ENCODE measurements around the gene CNRIP1.
"Not testable (repeated sequence)": the region's sequence is repeated elsewhere in the genome, so short reads cannot be mapped to it uniquely, and the experiment has no call there.

Gene CNRIP1

DNA sequence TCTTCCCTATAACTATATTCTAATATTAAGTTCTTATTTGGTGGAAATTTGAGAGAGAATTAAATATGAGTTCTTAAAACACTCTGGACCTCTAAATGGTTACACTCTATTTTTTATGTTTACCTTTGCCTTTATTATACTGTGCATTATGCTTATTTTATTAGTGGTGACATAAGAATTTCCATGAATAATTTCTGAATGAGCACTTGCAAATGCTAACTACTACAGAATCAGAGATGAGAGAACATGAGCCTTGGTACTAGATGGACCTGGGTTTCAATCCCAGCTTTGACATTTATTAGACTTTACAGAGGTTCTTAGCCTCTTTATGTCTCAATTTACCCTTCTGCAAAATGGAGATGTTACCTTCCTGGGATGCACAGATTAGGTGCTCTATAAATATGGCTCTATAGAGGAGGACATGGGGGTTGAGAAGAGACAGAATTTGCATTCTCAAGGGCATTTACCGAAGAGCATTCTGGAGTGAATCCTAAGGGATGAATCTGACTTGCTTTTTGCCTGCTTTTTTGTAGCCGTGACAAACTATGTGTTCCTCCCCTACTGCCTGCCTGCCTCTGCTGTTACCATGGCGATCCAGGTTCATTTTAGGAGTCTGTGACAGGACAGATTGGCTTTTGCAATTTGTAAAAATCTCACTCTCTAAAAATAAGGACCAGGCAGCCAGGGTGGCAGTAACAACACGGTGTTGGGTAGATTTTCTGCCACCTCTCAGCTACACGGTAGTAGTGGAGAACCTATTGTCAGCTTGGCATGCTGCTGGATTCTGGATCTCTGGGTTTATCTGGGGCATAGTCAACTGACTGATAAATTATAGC, 20.7 kb upstream of the CNRIP1 start:
- DNase-seq (ENCODE audit: low read depth in 2 of 2): no peak

DNA sequence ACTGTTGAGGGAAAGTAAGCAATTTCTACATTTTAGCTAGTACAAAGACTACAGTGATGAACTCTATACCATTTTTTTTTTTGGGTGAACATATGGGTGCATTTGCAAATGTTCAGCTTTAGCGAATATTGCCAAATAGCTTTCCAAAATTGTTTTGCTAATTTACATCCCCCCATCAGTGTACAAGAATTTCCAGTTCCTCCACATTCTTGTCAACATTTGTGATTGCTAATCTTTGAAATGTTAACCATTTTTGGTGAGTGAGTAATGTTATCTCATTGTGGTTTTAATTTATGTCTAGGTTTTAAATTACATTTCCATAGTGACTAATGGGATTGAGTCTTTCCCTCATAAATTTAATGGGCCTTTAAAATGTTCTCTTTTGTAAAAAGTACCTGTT, 16.4 kb upstream of the CNRIP1 start:
- peak; percentile 50 to 67 for DNase-seq (ENCODE audit: low read depth in 2 of 2)

DNA sequence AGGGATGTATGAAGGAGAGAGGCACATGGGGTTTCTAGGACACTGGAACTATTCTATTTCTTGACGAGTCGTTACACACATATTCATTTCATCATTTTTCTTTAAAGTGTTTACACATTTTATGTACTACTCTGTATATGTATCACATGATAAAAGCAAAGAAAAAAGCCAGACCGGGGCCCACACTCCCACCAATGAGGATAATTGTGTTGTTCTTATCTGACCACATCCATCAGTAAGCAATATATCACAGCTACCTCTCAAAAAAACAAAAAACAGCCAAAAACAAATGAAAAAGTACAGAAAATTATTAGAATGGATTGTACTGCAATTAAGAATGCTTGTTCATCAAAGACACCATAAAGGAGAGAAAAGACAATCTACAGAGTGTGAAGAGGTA, 14.2 kb upstream of the CNRIP1 start:
- DNase-seq (ENCODE audit: low read depth in 2 of 2): no peak

DNA sequence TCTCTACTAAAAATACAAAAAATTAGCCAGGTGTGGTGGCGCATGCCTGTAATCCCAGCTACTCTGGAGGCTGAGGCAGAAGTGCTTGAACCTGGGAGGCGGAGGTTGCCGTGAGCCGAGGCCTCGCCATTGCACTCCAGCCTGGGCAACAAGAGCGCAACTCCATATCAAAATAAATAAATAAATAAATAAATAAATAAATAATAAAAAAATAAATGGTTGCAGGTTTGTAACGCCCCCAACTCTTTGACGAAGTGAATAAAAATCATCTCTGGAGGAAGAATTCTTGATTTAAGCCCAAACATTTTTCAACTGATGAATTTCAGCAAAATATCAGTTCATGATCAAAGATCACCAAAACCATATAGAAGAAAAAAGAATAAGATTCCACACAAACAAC, 13.3 kb upstream of the CNRIP1 start:
- DNase-seq (ENCODE audit: low read depth in 2 of 2): no peak

DNA sequence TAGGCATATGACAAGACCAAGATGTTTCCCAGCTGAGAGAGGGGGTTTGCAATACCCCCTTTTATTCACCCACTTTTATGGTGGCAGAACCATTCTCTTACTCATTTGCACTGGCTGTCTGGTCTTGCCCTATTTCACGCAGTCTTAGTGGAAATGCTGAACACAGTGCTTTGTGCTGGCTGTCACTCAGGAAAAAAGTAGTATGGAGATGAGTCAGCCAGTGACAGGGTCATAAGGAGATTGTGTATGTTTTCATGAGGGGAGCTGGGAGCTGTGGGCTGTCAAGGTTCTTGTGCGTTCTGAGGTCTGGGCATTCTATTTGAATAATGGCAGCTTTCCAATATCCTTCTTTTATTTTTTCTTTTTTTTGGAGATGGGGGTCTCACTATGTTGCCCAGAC, 10.9 kb upstream of the CNRIP1 start:
- DNase-seq (ENCODE audit: low read depth in 2 of 2): no peak

DNA sequence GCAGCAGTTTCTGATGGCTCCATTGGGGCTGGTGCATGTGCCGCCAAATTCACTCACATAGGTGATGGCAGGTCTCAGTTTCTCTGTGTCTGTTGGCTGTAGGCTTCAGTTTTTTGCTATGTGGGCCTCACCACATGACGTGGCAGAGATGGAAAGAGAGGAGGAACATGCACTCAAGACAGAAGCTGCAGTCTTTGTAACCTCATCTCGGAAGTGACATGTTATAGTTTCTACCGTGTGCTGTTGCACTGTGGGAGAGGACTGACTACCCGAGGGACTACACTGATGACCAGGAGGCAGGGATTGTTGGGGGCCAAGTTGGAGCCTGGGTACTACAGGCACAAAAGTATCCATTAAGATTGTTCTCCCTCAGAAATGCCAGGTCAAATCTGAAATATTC, 9.2 kb upstream of the CNRIP1 start:
- no peak for DNase-seq (ENCODE audit: low read depth in 2 of 2)

DNA sequence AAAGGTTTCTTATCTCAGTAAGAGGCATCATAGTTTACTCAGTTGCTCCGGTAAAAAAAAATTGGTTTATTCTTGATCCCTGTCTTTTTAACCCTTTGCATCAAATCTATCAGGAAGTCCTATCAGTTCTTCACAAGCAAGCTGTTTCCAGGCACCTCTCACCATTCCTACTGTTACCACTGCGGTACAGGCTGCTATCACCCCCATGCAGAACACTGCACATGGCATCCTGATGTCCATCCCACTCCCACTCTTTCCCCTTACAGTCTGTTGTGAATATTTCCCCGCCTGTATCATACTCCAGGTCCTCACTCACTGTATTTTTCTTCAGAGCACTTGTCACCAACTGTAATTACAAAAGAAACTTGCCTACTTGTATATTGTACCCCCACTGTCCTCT, 5.3 kb upstream of the CNRIP1 start:
- DNase-seq (ENCODE audit: low read depth in 2 of 2): no peak

DNA sequence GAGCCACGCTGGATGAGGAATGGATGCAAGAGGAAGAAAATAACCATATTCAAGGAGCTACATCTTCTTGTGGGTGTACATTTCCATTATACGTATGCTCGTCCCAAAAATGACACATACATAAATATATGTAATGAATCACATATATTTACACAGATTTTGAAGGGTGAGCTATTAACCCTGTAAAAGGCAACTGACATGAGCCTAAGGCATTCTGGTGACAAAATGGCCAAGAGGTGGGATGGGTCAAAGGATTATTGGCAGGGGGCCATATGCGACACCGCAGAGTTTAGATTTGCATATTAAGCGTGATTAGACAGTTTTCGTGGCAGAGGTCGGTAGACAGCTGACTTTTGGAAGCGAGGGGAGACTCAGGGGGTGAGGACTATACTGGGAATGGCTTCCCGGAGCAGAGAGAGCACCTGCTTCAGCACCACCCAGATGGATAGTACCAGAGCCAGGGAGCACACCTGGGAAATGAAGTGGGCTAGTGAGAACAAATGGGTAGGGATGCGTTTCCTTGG, 431 bp upstream of the CNRIP1 start:
- DNase-seq (ENCODE audit: low read depth in 2 of 2): no peak

DNA sequence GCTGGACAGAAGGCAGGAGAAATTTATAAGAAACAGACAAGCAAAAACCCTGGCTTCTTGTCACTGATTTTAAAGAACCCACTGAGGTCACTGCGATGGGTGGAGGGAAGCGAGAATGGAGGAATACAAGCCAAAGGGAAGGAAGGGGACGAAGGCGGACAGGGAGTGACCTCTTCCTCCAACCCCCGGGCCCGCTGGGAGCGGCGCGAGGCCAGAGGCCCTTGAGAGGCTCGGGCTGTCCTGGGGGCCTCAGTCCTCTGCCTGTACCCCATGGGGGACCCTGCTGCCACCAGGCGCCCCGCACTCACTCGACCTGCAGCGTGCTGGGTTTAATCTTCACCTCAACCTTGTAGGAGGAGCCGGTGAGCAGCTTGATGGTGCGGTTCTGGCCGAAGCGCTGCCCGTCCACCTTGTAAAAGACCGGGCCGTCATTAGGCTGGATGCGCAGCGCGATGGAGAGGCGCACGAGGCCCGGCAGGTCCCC, 793 bp downstream of the CNRIP1 start:
- DNase-seq (ENCODE audit: low read depth in 2 of 2): no peak

DNA sequence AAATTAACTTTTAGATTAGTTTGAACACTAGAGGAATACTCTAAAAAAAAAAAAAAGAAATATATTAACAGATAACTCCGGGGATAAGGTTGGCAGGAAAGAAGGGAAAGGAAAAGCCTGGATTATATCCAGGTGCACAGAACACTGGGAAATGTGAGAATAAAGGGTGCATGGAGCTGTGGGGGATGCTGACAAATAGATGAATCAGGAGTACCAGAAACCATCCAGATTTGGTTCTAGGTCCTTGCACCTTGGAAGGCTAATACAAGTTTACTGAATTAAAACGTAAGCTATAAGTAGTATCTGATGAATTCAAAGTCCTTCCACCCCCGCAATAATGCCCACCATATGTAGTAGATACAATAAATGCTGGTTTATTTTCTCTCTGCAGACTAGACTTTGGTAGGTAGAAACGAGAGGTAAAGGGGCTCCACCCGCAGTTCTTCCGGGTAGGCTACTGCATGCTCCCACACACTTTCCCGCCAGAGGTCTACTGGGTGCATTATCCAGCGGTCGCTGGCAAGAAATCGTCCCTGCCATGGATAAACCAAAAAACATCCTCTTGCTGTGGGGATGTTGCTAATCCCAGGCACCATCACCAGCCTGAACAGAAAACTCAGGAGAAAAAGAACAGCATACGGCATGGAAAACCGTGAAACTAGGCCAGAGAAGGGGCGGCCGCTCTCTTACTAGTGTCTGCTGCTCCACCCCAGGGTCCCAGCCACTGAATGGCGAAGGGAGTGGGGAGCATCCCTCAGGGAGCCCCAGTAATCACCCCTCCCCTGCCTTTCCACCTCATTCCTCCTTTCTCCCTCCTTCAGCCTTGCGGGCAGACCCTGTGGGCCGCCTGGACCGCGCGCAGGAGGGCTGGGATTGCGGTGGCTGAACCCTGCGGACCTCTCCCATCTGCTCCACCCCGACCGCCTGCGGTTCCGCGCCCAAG, 1.5 kb downstream of the CNRIP1 start:
- DNase-seq (ENCODE audit: low read depth in 2 of 2): no peak

DNA sequence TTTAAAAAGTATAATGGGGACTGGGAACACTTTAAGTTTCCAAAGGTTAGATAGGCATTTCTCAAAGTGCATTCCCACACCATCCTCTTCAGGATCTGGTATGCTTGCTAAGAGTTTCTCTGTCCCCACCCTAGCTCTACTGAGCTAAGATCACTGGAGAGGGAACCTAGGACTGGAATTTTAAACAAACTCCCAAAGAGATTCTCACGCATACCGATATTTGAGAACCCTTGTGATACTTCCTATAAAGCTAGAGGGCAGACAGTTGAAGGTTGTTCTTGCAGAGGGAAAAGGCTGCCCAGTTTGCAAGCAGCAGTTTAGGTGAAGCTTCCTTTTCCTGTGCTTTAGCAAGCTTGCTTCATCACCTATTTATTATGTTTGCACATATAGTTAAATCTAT, 3.6 kb downstream of the CNRIP1 start:
- DNase-seq (ENCODE audit: low read depth in 2 of 2): no peak

DNA sequence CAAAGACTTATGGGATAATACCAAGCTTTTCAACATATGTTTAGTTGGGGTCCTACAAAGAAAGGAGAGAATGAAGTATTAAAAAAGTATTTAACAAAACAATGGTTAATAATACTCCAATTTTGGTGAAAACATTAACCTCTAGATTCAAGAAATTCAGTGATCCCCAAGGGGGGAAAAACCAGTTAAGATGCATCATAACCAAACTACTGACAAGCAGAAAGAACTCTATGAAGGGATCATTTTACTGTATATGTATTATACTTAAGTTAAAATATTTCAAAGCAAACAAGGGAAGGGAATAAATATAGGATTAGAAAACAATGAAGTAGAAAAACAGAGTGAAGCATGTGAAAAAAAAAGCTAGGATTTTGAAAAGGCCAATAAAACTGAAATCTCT, 8.7 kb downstream of the CNRIP1 start:
- no peak for DNase-seq (ENCODE audit: low read depth in 2 of 2)

DNA sequence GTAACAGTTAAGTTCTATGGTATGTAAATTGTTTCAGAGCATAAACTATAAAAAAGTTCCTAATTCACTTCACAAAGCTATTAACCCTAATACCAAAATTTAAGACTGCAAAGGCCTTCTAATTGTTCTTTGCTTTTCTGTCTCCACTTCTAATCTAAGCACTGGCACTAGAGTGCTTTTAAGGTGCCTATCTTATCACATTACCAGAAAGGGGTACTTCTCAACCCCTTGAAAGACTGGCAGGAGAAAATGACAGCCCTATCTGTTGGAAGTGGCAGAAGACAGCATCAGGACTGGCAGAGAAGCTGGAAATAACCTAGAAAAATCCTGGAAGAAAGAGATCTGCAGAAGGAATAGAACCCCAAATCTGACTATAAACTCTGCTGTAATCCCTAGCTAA, 10.3 kb downstream of the CNRIP1 start:
- no peak for DNase-seq (ENCODE audit: low read depth in 2 of 2)

DNA sequence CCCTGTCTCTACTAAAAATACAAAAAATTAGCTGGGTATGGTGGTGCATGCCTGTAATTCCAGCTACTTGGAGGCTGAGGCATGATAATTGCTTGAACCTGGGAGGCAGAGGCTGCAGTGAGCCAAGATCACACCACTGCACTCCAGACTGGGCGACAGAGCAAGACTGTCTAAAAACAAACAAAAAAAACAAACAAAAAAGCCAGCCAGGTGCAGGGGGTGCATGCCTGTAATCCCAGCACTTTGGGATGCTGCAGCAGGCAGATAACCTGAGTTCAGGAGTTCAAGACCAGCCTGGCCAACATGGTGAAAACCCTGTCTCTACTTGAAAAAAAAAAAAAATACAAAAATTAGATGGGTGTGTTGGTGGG, 15.9 kb downstream of the CNRIP1 start:
- not testable (repeated sequence) for DNase-seq (ENCODE audit: low read depth in 2 of 2)

DNA sequence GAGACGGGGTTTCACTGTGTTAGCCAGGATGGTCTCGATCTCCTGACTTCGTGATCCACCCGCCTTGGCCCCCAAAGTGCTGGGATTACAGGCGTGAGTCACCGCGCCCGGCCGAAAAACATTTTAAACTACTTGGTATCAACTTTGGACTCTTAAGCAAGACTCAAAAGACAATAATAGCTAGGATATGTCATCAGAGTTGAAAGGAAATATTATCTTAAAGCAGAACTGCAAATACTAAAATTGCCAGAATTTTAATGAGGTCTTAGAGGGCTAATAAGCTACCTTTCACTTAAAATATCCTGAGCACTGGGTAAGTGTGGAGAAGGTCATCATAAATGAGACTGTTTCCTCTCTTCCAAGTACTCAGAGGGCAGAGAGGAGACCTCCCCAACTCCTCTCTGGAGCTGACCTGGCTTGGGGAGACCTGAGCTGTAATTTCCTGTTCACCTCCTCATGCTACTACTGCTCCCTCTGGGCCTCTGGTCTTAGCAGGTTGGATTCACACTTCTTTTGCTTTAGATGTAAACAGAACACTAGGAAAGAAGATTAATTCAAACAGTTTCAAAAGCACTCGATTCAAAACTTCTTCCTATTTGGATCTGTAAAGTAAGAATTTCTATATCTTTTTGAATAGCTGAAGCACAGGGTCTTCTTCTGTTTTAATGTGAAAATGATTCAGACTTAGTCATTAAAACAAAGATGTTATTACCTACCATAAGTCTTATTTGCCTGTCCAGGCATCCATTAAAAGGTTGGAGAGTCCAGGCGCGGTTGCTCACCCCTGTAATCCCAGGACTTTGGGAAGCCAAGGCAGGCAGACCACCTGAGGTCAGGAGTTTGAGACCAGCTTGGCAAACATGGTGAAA, 16.5 kb downstream of the CNRIP1 start:
- no peak for DNase-seq (ENCODE audit: low read depth in 2 of 2)

DNA sequence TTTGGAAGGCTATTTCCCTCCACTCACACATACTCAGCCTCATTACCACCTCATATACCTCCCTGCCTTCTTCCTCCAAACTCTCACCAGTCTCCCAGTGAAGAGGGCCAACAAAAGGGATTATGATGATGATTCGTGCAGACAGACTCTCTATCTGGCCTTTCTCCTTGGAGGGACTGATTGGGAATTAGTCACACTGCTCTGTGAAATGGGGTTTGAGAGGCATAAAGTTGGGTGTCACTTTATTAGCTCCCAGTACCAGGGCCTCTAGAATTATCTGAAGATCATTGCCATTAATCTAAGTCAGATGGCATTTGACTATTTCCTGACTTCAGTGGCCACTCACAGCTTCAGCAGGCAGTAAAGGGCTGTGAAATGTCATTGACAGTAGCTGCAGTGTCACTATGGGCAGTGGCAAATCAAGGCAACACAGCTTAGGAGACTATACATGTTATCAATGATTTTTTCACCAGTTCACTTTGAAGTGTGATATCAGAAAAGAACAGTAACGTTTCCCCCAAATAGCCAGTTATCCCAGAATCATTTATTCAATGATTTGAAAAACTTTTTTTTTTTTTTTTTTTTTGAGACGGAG, 17.4 kb downstream of the CNRIP1 start:
- no peak for DNase-seq (ENCODE audit: low read depth in 2 of 2)

DNA sequence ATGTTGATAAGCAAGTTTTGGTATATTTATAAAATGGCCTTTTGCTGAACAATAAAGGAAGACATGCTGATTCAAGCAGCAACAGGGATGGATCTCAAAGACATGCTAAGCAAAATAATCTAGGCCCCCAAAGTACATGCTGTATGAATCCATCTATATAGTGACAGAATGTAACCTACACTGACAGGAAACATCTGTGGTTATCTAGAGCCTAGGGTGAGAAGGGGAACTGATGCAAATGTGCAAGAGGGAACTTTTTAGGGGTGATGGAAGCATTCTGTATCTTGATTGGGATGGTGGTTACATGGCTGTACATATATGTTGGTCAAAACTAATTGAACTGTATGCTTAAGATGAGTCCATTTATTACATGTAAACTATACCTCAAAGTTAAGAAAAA, 24.2 kb downstream of the CNRIP1 start:
- no peak for DNase-seq (ENCODE audit: low read depth in 2 of 2)

DNA sequence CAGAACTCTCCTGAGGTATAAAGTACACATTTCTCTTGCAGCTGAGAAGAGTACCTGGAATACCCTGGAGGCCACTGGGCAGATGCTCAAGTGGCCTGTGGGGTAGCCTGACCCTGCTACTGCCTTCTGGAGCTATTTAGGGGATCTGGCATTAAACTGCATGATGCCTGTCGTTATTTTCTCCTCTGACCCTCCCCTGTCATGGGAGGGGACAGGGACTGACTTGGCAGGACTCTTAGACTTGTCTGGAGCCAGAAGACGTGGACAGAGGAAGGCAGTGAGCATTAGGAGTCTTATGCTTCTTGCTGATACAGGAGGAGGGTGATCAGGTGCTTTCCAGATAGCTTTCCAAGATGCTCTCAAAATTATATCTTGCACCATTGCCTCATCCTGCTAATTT, 24.8 kb downstream of the CNRIP1 start:
- DNase-seq (ENCODE audit: low read depth in 2 of 2): no peak

DNA sequence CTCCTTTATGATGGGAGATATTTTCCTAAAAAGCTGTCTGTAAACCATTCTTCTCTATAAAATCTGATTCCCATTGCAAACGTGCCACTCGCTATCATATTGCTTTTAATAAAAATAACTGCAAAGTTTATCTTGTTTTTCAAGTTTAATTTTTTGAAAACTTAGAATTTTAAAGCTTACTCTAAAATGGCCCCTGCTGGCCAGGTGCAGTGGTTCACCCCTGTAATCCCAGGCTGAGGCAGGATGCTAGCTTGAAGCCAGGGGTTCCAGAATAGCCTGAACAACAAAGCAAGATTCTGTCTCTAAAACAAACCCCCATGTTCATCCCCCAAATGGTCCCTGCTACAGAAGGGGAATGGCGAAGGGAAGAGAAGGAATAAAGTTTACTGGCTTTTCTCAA, 25.6 kb downstream of the CNRIP1 start:
- no peak for DNase-seq (ENCODE audit: low read depth in 2 of 2)

DNA sequence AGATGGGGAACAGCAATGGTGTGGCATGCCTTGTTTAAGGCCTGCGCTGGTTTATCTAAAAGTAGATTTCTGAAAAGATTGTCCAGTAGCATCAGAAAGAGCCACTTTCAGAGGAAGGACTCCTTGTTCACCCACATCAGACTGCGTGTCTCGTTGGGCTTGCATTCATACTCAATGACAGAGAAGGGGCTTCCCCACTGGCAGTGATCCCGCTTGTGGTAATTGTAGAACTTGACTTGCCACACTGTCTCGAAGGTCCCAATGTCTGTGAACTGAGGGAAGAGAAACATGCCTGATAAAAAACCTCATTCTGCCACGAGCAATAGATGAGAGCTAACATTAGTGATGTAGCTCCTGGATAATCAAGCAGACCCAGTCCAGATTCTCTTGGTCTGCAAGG, 26.0 kb downstream of the CNRIP1 start:
- DNase-seq (ENCODE audit: low read depth in 2 of 2): no peak

DNA sequence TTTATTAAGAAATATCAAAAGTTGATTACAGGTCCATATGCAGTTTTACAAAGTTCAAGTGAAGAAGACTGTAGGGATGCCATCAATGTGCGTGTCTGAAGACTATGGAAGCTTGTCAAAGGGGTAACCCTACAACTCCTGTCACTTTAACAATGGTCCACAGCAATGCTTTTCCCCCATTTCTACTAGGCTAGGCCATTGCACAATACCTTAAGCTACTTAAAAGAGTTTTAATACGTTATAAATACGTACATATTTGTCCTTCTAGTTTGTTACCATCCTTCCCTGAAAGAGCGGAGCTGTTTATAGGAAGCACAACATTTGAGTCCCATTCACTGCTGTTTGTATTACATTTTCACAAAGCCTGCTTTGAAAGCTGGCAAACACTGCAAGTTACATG, 26.7 kb downstream of the CNRIP1 start:
- no peak for DNase-seq (ENCODE audit: low read depth in 2 of 2)
